AG10803 (cell line): Measurements from ENCODE around the gene UFD1.

ENCODE experiments used
- DNase-seq: peaks from one replicate; pipeline ENCODE4 v3.0.0; 2010; ENCODE audit warnings: low read depth
- H3K4me3 ChIP-seq: 2 replicates; pipeline ENCODE4 v1.5.1; 2011; ENCODE audit warnings: mild to moderate bottlenecking, low read length, control low read depth
- TF ChIP-seq, protein P1 (sequence below): conservative IDR thresholded peaks from 2 replicates; pipeline ENCODE4 v1.5.1; 2011; ENCODE audit warnings: mild to moderate bottlenecking, low read length, control low read depth, inconsistent platforms

The UFD1 gene

DNA sequence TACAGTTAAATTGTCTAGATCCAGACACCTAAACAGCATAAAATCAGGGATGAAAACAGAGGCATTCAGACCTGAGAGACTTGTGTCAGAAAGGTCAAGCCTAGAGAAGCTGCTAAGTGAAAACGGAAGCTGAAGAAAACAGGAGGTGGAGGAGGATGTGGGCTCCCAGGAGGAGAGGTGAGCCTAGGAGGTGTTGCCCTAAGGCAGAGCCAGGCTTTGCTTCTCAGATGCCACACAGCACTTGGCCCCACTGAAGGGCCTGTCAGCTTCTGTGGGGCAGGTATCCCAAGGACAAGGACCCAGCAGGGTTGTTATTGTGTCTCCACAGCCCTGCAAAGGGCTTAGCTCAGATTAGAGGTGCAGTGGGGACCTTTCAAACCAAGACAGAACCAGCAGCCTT is 14.4 kb downstream of the UFD1 start:
- TF ChIP-seq, protein P1, sequence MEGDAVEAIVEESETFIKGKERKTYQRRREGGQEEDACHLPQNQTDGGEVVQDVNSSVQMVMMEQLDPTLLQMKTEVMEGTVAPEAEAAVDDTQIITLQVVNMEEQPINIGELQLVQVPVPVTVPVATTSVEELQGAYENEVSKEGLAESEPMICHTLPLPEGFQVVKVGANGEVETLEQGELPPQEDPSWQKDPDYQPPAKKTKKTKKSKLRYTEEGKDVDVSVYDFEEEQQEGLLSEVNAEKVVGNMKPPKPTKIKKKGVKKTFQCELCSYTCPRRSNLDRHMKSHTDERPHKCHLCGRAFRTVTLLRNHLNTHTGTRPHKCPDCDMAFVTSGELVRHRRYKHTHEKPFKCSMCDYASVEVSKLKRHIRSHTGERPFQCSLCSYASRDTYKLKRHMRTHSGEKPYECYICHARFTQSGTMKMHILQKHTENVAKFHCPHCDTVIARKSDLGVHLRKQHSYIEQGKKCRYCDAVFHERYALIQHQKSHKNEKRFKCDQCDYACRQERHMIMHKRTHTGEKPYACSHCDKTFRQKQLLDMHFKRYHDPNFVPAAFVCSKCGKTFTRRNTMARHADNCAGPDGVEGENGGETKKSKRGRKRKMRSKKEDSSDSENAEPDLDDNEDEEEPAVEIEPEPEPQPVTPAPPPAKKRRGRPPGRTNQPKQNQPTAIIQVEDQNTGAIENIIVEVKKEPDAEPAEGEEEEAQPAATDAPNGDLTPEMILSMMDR = no peak
- DNase-seq = no peak
- H3K4me3 ChIP-seq = no peak overlapping the region

GRCh38 chr22:19463491-19464469 is 15.2 kb downstream of the UFD1 start:
- TF ChIP-seq, protein P1 = no peak
- no peak overlapping the region for H3K4me3 ChIP-seq
- peak; percentile 63 for DNase-seq

DNA sequence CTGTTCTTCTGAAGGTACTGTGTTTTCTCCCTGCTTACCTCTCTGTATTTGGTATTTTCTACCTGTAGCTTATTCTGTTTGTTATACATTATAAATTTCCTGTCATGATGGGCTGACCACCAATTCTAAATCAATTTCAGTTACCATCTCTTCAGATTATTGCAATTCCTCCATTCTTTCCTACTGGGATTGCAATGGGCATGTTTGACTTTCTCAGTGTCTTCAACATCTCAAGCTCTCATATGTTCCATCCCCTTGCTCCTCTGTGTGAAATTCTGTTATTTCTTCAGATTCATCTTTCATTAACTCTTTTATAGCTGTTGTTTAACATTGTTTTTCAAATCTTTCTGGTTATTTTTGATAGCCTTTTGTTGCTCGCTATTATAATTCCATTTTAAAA is 16.0 kb downstream of the UFD1 start:
- TF ChIP-seq, protein P1 = no peak
- DNase-seq = no peak
- H3K4me3 ChIP-seq = no peak overlapping the region

DNA sequence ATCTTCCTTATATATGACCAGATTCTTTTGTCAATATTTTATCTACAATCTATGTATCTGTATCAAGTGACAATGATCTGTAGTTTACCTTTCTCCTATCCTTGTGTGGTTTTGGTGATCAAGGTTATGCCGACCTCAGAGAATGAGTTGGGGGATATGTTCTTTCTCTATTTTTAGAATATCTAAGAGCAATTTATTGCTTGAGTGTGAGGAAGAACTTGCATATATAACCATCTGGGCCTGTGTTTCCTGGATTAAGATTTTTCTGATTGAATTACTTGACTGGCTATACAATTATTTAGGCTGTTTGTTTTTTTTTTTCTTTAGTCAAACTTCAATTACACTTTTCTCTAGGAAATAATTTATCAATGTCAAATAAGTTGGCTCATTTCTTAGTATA is 17.5 kb downstream of the UFD1 start:
- no peak overlapping the region for H3K4me3 ChIP-seq
- no peak for DNase-seq
- TF ChIP-seq, protein P1 = no peak

DNA sequence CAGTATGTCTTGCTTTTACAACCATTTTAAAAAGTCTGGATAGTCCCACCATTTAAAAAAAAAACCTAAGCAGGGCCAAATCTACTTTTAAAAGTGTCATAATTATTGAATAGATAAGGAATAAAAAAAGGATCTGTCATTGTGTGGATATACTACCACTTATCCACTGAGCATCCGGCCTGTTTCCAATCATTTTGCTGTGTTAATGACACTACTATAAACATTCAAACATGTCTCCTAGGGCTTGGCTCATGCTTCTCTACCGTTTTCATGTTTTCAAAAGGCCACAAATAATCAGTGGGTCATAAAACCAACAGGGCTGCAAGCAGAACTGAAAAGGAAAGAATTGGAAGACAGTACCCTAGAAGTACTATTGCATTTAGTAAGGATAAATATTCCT is 19.0 kb downstream of the UFD1 start:
- no peak for DNase-seq
- TF ChIP-seq, protein P1 = no peak
- no peak overlapping the region for H3K4me3 ChIP-seq

DNA sequence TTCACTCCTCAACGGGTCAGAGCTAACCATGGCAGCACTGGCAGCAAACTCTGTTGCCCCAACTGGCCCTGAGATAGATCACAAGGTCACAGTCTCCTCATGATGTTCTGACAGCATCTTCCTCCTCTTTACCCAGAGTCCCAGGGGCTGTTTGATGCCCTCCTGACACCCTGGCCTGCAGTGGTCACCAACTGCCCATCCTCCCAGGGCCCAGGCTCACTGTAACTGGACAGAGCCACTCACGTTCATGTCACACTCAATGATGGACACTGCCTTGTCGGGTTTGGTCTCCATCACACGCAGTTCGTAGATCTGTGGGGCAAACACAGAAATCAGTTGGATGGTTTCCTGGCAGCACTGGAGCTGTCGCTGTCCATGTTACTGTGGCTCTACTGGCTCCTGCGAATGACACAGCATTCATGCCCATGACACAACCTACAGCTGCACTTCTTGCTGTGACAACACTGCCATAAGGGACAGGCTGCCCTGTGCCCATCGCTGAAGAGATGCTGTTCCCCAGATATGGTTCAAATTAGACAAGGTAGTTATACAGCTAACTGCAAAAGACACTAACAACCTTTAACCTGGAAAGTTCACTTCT is 21.1 kb downstream of the UFD1 start:
- no peak for DNase-seq
- TF ChIP-seq, protein P1 = no peak
- H3K4me3 ChIP-seq = no peak overlapping the region

- H3K4me3 ChIP-seq = no peak overlapping the region
- TF ChIP-seq, protein P1 = no peak
- no peak for DNase-seq
These were observed 22.5 kb downstream of the UFD1 start for GRCh38 chr22:19456541-19456940.
